ENCODE data around the gene H1-8.

Gene H1-8

GRCh38 chr3:129555616-129556357 lies 12.8 kb downstream of the H1-8 start:
- no peak for DNase-seq (ENCODE audit: low read depth in 3 of 3, low spot score in 1 of 3)

- no peak for DNase-seq (ENCODE audit: low read depth in 3 of 3, low spot score in 1 of 3)
Measured at GRCh38 chr3:129556358-129556695, 13.4 kb downstream of the H1-8 start.

- no peak for DNase-seq (ENCODE audit: low read depth in 3 of 3, low spot score in 1 of 3)
Measured at GRCh38 chr3:129556890-129557547, 14.0 kb downstream of the H1-8 start.

GRCh38 chr3:129557548-129557894 lies 14.5 kb downstream of the H1-8 start:
- DNase-seq (ENCODE audit: low read depth in 3 of 3, low spot score in 1 of 3), result no peak

- DNase-seq (ENCODE audit: low read depth in 3 of 3, low spot score in 1 of 3), result no peak
Measured at GRCh38 chr3:129558081-129558771, 15.3 kb downstream of the H1-8 start.

GRCh38 chr3:129558772-129559564 lies 16.0 kb downstream of the H1-8 start:
- no peak for DNase-seq (ENCODE audit: low read depth in 3 of 3, low spot score in 1 of 3)

GRCh38 chr3:129559565-129560079 lies 16.6 kb downstream of the H1-8 start:
- no peak for DNase-seq (ENCODE audit: low read depth in 3 of 3, low spot score in 1 of 3)

- DNase-seq (ENCODE audit: low read depth in 3 of 3, low spot score in 1 of 3), result no peak
Measured at GRCh38 chr3:129560269-129560787, 17.4 kb downstream of the H1-8 start.

GRCh38 chr3:129560911-129561594 lies 18.1 kb downstream of the H1-8 start:
- DNase-seq (ENCODE audit: low read depth in 3 of 3, low spot score in 1 of 3), result no peak

GRCh38 chr3:129561619-129562248 lies 18.8 kb downstream of the H1-8 start:
- DNase-seq (ENCODE audit: low read depth in 3 of 3, low spot score in 1 of 3), result no peak

- DNase-seq (ENCODE audit: low read depth in 3 of 3, low spot score in 1 of 3), result no peak
Measured at GRCh38 chr3:129562803-129563202, 19.8 kb downstream of the H1-8 start.

GRCh38 chr3:129563332-129563731 lies 20.4 kb downstream of the H1-8 start:
- no peak for DNase-seq (ENCODE audit: low read depth in 3 of 3, low spot score in 1 of 3)

- DNase-seq (ENCODE audit: low read depth in 3 of 3, low spot score in 1 of 3), result no peak
Measured at GRCh38 chr3:129563850-129564535, 21.0 kb downstream of the H1-8 start.

GRCh38 chr3:129564981-129565644 lies 22.1 kb downstream of the H1-8 start:
- DNase-seq (ENCODE audit: low read depth in 3 of 3, low spot score in 1 of 3), result no peak

GRCh38 chr3:129565902-129566301 lies 22.9 kb downstream of the H1-8 start:
- DNase-seq (ENCODE audit: low read depth in 3 of 3, low spot score in 1 of 3), result no peak

- DNase-seq (ENCODE audit: low read depth in 3 of 3, low spot score in 1 of 3), result no peak
Measured at GRCh38 chr3:129567176-129567705, 24.3 kb downstream of the H1-8 start.

- no peak for DNase-seq (ENCODE audit: low read depth in 3 of 3, low spot score in 1 of 3)
Measured at GRCh38 chr3:129567939-129568338, 25.0 kb downstream of the H1-8 start.

GRCh38 chr3:129569856-129570255 lies 26.9 kb downstream of the H1-8 start:
- DNase-seq (ENCODE audit: low read depth in 3 of 3, low spot score in 1 of 3), result no peak

Measured in stimulated activated CD4-positive, alpha-beta T cell treated with anti-CD3 and anti-CD28 coated beads, TNF-alpha, amount 100 ng/mL, for 1 hour (primary cell).